WI38 (cell line): Measurements from ENCODE around the gene ELP2.
"Not testable (repeated sequence)": the region's sequence is repeated elsewhere in the genome, so short reads cannot be mapped to it uniquely, and the experiment has no call there.

Source experiments
- H3K4me3 ChIP-seq: 2 replicates; pipeline ENCODE4 v1.5.1; 2011; ENCODE audit warnings: low read depth, mild to moderate bottlenecking, control low read depth, low read length
- CTCF ChIP-seq: IDR thresholded peaks from 2 replicates; pipeline ENCODE4 v1.5.1; 2012; ENCODE audit warnings: low read depth, mild to moderate bottlenecking, control low read depth, low read length

Gene ELP2

GRCh38 chr18:36108196-36108595, 21.5 kb upstream of the ELP2 start:
- H3K4me3 ChIP-seq: no peak overlapping the region
- TF ChIP-seq CTCF: no peak

GRCh38 chr18:36108601-36109000, 21.1 kb upstream of the ELP2 start:
- TF ChIP-seq CTCF: no peak
- H3K4me3 ChIP-seq: no peak overlapping the region

- no peak overlapping the region for H3K4me3 ChIP-seq
- TF ChIP-seq CTCF: no peak
Observed at GRCh38 chr18:36109737-36110136, 20.0 kb upstream of the ELP2 start.

- H3K4me3 ChIP-seq: no peak overlapping the region
- no peak for TF ChIP-seq CTCF
Observed at GRCh38 chr18:36112302-36112701, 17.4 kb upstream of the ELP2 start.

- no peak for TF ChIP-seq CTCF
- no peak overlapping the region for H3K4me3 ChIP-seq
Observed at GRCh38 chr18:36114251-36114650, 15.4 kb upstream of the ELP2 start.

GRCh38 chr18:36114738-36115137, 15.0 kb upstream of the ELP2 start:
- H3K4me3 ChIP-seq: no peak overlapping the region
- no peak for TF ChIP-seq CTCF

- H3K4me3 ChIP-seq: not testable (repeated sequence)
Observed at GRCh38 chr18:36116771-36117170, 12.9 kb upstream of the ELP2 start.

GRCh38 chr18:36120297-36120696, 9.4 kb upstream of the ELP2 start:
- TF ChIP-seq CTCF: no peak
- H3K4me3 ChIP-seq: no peak overlapping the region
